HG02884 (cell line): ENCODE results near the gene DDAH2.

ENCODE experiments used
- ATAC-seq: cut with Tn5 transposase; IDR thresholded peaks from one replicate; pipeline ENCODE4 v1.9.1; 2021; ENCODE audit warnings: mild to moderate bottlenecking, moderate library complexity; ENCODE audit not compliant: unreplicated experiment

Gene DDAH2

GRCh38 chr6:31728767-31729514, at the start of gene DDAH2:
DDAH2 (minus strand) TSS chr6:31729299; CDS start chr6:31729161, 138 bp downstream.
- no peak for ATAC-seq

GRCh38 chr6:31778193-31778592, 49.1 kb upstream of the DDAH2 start:
- ATAC-seq = no peak

- ATAC-seq = no peak
Measured at GRCh38 chr6:31777667-31778050, 48.6 kb upstream of the DDAH2 start.

DNA sequence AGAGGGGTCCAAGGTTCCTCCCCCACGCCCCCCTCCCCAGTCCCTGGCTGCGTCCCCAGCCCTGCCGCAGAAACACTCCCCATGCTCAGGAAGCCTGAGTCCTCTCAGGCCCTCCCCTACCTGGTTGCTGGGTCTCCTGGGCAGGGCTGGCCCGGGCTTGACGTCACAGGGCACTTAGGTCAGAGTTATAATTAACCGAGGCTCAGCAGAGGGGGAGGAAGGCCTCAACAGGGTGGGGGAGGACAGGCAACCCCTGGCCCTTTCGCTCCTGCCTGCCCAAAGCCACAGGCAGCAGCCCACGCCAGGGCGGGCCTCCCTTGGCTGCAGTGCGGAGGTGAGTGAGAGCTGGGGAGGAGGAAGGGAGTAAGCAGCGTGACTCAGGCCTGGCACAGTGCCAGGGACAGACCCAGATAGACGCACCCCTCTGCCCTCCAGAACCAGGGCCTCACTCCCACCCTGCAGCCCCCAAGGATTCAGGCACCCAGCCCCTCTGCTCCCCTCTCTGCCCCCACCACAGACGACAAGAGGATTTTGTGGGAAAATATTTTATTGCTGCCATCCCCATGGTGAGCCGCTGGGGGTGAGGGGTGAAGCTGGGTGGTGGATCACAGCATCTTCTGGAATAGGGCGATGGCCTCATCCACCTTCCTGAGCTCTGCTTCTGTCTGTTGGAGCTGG, 48.0 kb upstream of the DDAH2 start, which contains the start of gene VWA7:
TSS of gene VWA7 (minus strand) at position 340 of the 678 bp plus-strand sequence. CDS start 549 bp downstream, outside the sequence.
- ATAC-seq = peak; percentile 59

DNA sequence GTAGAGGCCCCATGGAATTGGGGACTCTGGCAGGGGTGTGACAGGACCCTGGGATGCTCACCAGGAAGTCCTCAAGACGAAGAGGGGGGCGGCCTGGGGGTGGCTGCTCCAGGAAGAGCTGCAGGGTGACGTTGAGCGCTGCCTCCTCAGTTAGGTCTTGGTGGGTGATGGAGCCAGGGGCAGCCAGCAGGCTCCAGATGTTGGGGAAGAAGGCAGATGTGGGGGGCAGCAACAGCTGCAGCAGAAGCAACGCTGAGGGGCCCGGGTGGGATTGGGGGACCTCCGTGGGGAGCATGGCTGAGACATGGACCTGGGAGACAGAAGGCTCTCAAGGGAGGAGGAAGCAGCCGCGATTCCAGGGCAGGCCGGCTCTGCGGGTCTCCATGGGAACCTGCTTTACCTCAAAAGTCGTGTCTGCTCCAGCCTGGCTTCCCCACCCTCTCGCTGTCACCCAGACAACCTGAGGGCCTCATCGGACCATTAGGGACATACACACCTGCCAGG, 47.4 kb upstream of the DDAH2 start:
- no peak for ATAC-seq

DNA sequence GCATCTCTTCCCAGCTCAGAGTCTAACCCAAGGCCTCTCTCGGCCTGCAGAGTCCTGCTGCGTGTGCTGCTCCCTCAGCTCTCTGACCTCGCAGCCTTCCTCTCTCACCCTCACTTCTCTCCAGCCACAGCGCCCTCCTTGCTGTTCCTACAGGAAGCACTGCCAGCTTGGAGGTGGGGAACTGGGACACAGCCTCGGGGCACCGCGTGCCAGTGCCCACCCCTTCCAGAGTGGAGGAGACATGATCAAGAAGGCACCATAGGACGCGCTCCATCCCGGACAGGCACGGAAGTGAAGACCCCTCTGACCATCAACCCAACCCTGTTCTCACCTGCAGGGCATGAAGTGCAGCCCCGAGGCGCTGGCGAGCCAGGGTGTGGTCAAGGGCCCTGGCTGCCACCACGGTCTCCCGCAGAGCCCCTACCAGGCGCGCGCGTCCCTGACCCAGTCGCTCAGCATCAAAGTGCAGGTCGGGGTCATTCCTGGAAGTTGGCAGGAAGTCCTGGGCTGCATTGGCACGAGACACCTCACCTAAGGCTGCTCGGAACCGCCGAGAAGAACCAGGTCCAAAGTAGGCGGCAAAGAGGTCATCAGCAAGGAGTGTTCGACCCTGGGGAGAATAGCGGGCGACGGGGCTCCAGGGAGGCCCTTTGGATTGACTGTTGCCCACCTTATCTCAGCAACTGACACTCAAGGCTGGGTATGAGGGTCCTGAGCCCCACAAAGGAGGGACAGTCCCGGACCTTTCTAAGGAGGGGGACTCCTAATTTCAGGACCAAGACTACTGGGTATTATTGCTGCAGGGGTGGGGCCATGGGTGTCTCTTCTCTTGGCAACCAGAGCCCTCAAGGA, 46.8 kb upstream of the DDAH2 start:
- ATAC-seq = no peak

GRCh38 chr6:31775184-31775583, 46.1 kb upstream of the DDAH2 start:
- no peak for ATAC-seq

DNA sequence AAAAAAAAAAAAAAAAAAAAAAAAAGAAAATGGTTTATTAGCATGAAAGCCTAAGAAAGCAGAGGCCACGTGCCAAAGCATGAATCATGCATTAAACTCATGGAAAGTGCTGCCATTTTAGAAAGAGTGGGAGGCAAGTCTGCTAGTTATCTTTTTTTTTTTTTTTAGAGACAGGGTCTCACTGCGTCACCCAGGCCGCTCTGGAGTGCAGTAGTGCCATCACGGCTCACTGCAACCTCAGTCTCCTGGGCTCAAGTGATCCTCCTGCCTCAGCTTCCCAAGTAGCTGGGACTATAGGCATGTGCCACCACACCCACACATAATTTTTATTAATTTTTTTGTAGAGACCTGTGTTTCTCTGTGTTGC, 42.9 kb upstream of the DDAH2 start:
- no peak for ATAC-seq

DNA sequence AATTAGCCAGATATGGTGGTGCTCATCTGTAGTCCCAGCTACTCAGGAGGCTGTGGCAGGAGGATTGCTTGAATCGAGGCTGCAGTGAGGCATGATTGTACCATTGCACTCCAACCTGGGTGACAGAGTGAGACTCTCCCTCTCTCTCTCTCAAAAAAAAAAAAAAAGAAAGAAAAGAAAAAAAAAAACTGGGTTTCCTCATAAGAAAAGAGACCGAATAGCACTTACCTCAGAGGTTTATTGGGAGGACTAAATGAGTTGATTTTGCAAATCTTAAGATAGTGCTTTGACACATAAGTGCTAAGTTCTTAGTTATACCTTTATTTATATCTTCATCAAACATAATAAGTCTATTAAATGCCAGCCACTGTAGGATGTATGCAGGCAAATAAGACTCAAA, 41.8 kb upstream of the DDAH2 start:
- ATAC-seq = no peak

GRCh38 chr6:31769684-31770371, 40.7 kb upstream of the DDAH2 start:
- no peak for ATAC-seq

GRCh38 chr6:31768363-31769257, 39.5 kb upstream of the DDAH2 start:
- ATAC-seq = no peak

DNA sequence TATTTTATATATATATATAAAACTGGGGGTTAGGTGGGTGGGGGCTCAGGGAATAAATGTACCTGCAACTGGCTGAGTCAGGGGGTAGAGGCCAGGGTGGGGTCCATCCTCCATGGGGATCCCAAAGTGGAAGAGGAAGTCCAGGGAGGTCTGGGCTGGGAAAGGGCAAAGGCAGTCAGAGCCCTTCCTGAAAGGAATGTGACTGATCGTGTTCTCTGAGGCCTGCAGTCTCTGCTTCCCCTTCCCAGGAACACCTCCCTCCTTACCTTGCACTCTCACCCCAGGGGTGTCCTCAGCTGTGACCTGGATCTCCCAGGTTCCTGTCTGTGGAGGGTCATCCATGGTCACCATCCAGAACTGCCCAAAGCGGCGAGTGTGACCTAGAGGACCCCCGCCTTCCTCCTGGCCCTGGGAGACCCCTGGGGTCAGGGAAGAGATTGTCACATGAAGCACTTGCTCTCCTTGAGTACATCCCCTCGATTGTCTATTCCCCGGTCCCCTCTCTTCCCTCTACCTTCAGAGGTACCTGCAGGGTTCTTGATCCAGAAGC, 38.1 kb upstream of the DDAH2 start:
- ATAC-seq = no peak

GRCh38 chr6:31765910-31766794, 37.1 kb upstream of the DDAH2 start:
- ATAC-seq = no peak

GRCh38 chr6:31765559-31765909, 36.4 kb upstream of the DDAH2 start:
- ATAC-seq = no peak

- no peak for ATAC-seq
Measured at GRCh38 chr6:31764198-31764597, 35.1 kb upstream of the DDAH2 start.

DNA sequence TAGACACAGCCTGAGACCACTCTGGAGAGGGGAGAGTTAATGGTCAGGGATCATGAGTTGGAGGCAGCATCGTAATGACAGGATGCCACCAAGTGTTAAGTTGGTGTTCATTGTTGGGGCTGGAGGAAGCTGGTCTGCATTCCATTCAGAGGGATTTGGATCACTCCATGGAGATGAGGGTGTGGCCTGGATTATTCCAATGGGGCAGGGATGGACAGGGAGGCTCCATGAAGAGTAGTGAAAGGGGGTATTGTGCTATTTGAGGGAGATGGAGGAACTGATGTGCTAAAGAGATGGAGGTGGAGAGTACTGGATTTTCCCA, 34.5 kb upstream of the DDAH2 start:
- ATAC-seq = no peak

GRCh38 chr6:31762878-31763618, 33.9 kb upstream of the DDAH2 start:
- no peak for ATAC-seq

DNA sequence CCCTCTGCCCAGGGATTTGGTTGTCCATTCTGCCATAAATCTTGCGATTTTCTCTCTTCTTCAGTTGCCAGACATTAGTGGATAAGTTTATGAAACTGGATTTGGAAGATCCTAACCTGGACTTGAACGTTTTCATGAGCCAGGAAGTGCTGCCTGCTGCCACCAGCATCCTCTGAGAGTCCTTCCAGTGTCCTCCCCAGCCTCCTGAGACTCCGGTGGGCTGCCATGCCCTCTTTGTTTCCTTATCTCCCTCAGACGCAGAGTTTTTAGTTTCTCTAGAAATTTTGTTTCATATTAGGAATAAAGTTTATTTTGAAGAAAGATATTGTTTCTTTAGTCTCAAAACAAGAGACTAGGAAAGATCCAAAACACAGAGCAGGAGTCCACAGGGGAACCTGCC, 33.3 kb upstream of the DDAH2 start, which contains the start of gene SAPCD1:
TSS of gene SAPCD1 (plus strand) at position 301 of the 400 bp plus-strand sequence. CDS start 399 bp downstream, outside the sequence.
- no peak for ATAC-seq
